HG03521 (cell line): ENCODE results near the gene URGCP.

ENCODE experiments used
- ATAC-seq: cut with Tn5 transposase; IDR thresholded peaks from one replicate; pipeline ENCODE4 v1.9.1; 2021; ENCODE audit warnings: mild to moderate bottlenecking, moderate library complexity; ENCODE audit not compliant: unreplicated experiment

Gene URGCP

DNA sequence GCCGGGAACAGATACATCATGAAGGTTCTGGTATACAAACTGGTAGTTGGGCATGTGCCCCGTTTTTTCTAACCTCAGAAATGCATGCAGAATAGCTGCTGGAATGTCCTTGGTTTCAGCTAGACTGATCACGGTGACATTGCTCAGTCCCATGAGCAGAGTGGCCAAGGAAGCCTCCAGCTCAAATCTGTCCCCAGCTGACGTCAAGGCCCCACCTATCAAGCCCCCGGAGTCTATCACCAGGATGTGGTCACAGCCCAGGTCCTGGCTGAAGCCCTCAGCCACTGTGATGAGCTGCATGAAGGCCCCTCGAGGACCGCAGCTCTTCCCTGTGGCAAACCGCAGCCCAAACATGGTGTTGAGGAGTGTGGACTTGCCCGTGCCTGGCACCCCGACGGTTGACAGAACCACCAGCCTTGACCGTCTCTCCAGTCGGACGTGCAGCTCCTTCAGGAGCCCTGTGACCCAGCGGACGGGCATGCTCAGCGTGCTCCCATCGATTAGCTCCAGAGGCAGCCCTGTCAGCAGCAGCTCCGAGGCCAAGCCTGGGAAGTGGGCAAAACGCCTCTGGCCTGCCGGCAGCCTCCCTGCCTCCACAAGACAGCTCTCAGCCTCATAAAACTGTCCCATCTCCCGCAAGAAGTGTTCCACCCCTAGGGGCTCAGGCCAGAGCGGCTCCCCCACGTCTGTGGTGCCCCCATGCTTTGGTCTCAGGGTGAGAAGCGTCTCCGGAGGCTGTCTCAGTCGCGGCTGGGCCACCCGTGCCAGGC, 29.2 kb downstream of the URGCP start:
- ATAC-seq, result no peak

DNA sequence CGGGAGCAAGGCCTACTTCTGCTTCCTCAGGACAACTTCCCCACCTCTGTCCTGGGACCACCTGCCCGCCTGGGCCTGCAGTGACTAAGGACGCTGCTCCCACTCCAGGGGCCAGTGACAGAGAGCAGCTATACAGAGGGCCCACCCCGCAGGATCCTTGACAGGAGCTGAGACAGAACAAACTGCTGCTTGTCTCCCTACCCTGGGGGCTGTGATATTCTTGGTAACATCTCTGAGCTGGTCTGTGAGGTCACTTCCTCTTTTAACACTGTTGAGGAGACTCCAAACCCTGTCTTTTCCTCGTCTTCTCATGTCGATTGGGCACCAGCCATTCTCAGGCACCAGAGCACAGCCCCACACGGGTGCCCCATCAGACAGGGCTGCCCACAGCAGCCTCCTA, 30.2 kb downstream of the URGCP start:
- no peak for ATAC-seq

DNA sequence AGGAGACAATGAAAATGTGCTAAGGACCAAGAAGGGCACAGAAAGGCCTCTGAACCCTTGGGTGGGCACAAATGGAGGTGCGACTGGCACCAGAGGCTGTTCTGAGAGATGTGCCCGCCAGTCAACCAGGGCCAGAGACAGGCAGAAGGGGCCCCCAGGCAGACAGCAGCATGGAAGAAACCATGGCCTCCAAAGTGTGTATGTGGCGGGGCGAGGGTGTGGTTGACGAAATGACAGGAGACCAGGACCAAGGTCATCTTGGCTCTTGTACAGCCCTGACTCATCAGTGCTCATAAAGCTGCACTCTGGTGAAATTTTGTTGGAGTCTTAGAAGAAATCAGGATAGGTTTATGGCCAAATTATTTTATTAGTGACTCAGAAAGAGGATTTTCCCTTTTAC, 33.1 kb downstream of the URGCP start:
- ATAC-seq, result no peak

DNA sequence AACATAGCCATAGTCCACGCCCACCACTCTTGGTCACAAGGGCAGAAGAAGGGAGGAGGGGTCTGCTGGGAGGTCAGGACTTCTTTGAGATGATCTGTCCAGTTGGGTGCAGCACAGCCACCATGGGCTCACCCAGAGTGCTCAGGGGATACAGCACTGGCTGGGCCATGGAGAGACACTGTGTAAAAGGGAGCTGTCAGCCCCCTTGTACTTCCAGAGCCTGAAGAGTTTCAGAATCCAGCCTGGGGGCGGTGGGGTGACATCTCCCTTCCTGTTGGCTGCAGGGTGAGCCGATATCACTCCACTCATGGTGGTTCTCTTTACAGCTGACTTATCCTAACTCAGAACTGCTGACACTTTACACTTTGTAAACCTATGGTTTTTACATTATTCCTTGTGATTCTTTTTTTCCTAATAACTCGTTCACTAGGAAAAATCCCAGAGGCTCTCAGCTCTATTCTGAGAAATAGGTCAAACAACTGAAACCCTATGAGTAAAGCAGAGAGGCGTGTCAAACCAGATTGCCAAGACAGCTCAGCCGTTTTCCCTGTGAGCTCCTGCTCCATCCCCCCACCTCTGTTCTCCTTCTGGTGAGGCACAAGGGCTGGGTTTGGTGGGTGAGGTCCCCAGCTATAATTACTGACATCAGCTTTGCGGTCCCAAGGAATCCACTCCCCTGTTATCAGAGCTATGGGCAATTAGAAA, 33.8 kb downstream of the URGCP start:
- ATAC-seq, result no peak

DNA sequence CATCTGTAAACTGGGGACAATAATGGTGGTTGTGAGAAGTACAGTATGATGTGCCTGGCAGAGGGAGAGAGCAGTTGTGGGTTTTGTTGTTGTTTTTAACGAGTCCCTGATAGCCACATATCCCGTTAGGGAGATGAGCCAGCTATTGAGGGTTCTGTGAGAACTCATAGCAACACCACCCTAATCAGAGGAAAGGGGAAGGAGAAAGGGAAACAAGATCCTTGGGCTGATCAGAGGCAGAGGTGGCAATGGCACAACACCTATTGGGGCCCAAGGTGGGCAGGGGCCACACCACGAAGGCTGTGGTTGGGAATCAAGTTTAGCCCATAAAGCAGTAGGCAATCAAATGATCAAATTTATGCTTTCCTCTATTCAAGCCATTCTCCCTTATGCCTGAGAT, 35.3 kb downstream of the URGCP start:
- ATAC-seq, result no peak

DNA sequence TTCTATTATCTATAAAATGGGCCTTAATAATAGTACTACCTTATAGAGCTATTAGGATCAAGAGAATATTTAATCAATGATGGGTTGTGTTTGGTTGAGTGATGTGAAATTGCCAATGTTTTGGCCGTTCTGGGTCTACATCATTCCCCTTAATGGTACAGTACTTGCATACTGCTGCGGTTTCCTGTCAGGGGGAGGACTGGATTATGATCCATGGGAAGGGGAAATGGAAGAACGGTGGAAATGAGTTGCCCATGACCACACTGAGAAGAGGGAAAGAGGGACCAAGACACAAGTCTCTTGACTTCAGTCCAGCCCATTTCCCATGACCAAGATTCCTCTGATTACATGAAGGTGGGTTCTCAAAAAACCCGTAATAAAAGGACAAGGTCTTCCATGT, 36.1 kb downstream of the URGCP start:
- no peak for ATAC-seq

DNA sequence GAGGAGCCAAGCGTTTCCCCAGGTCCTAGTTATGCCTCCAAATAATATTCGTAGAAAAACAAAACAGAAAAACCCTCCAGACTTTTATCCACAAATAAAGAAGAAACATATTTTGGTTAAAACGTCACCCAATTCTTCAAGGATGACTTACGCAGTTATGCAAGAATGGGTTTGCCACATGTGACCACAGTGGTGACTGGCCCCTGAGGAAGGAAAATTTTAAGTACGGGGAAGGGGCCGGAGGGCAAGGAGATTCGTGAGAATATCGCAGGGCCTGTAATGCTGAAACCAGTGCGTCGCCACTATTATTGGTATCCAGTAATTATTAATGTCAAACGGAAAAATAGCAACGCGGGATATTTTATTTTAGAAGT, 36.5 kb downstream of the URGCP start:
- no peak for ATAC-seq

DNA sequence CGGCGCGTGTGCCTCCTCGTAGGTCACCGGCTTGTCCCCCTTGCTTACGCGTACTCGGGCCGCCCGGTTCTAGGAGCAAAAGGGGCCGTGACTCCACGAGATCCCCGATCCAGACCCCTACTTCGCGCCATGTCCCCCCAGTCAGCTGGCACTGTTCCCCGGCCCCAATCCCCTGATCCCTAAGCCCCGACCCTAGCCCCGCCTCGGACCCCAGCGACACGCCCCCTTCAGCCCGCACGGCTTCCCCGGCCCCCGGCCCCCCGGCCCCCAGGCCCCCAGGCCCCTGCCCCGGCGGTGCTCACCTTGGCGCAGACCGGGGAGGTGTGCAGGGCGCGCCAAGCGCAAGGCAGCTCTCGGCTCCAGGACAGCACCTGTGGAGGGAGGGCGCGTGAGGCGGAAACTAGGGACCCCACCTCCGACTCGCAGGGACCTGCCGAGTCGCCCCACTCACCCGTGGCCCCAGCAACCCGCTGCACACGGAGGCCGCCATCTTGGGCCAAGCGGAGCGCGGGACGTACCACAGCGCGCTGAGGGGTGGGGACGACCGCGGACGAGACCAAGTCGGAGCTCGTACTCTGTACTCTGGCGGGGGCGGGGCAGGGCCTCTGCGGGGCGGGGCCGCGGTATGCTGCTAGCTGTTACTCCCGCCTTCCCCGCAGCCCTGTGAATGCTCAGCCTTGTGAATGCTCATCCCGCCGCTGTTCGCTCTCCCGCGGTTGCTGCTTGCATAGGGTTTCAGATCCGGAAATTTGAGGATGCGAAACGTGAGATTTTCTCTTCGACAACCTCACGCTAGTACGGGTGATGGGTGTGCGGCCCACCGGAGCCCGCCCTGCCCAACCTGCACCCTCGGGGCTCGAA, 37.2 kb downstream of the URGCP start, which contains the start of gene MRPS24:
TSS of gene MRPS24 (minus strand) at position 512 of the 861 bp plus-strand sequence. CDS start at position 490, 22 bp downstream.
- peak; percentile 94 for ATAC-seq

DNA sequence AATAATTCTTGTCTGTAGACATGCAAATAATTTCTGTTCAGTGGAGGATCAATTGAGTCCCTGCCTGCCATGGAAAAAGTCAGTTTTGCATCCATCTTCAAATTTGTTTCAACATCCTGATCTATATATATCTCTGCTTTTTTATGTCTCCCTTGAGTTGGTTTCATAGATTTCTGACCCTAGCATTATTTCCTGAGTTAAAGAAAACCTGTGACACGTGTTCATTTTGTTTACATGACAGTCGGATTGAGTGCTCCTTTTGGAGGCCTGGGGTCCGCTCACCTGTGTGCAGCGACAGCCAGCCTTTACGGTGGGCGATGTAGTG, 37.8 kb downstream of the URGCP start:
- ATAC-seq, result no peak

DNA sequence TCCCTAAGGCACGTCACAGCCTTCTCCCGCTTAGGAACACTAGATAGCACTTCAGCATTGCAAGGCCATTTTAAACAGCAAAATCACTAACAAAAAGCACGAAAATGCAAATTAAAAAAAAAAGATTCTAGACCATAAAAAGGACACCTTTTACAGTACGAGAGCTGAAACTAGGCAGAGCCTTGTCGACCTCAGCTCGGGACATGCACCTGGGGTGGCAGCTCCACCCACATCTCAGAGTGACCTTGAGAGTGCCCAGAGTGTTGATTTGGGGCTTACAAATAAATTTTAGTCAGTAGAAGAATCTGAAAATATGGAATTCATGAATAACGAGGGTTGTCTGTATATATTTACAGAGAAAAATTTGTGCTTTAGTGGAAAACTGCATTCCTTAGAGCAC, 38.2 kb downstream of the URGCP start:
- ATAC-seq, result no peak

DNA sequence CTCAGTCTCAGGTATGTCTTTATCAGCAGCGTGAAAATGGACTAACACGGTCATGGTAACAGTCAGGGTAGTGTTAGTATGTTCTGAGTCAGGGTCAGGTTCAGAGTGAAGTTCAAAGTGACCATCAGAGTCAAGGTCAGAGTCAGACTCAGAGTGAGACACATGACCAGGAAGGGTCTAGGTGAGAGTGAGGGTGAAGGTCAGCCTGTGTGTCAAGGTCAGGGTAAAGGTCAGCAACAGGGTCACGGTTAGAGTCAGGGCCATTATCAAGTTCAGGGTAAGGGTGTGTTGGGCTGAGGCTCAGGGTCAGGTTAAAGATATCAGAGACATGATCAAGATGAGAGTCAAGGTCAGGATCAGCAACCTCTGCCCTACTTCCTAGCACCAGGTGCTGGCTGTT, 41.1 kb downstream of the URGCP start:
- ATAC-seq, result no peak

DNA sequence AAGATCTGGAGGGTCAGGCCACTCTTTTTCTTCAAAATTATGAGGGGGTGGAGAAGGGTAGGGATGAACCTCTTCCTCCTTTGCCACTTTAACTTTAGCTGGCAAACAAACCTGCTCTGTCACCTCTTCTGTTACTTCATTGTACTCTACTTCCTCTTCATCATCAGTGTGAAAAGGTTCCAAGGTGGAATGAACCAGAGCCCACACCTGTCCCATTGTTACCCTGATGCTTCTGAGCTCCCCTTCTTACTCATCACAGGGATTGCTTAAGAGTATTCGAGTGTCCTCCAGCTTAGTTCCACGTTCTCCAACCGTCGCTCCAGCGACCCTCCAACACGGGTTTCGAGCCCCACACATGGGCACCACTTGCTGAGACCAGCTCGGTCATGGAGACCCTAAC, 42.3 kb downstream of the URGCP start:
- ATAC-seq, result no peak

DNA sequence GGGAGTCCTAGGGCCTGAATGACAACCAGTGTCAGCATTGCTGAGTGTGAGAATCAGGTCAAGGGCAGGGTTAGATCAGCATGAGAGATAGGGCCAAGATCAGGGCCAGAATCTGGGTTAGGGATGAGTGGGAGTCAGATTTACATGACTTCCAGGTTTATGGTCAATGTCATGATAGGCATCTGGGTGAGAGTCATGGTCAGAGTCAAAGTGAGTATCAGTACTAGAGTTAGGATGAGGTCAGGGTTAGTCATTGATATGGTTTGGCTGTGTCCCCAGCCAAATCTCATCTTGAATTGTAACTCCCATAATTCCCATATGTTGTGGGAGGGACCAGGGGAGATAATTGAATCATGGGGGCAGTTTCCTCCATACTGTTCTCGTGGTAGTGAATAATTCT, 49.4 kb downstream of the URGCP start:
- ATAC-seq, result no peak

DNA sequence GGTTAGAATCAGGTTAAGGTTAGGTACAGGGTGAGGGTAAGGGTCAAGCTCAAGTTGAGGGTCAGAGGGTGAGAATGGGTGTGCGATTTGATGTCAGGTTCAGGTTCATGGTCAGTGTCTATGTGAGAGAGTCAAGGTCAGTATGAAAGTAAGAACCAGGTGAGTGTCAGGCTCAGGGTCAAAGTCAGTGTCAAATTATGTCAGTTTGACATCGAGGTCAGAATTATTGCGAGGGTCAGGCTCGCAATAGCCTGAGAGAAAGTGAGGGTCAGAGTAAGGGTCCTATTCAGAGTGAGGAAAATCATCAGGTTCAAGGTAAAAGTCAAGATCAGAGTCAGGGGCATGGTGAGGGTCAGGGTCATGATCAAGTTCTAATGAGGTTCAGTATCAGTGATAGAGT, 50.1 kb downstream of the URGCP start:
- ATAC-seq, result no peak

DNA sequence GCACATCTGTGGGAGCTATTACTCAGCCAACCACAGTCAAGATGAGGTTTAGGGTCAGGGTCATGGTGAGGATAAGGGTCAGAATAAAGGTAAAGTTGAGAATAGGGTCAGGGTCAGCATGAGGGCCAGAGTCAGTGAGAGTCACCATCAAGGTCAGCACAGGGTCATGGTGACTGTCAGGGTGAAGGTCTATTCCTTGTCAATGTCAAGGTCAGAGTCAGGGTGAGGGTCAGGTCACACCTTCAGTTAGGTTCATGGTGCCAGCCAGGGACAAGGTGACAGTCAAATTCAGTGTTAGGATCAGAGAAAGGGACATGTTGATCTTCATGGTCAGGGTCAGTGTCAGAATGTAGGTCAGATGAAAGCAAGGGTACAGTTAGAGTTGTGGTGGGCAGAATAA, 51.2 kb downstream of the URGCP start:
- no peak for ATAC-seq

DNA sequence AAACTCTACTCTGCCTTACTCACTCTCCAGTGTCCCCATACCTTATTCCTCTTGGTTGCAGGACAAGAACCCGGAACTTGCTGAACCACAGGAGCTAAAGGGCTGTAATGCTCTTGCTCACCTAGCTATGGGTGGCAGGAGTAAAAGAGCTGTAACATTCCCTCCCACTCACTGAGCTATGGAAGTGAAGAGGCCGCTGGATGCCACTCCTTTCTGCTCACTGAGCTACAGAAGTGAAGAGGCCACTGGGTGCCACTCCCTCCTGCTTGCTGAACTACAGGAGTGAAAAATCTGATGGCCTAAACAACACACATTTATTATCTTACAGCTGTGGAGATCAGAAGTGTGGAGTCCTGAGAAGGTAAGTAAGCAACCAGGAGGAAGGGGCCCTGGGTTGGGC, 54.6 kb downstream of the URGCP start:
- no peak for ATAC-seq

DNA sequence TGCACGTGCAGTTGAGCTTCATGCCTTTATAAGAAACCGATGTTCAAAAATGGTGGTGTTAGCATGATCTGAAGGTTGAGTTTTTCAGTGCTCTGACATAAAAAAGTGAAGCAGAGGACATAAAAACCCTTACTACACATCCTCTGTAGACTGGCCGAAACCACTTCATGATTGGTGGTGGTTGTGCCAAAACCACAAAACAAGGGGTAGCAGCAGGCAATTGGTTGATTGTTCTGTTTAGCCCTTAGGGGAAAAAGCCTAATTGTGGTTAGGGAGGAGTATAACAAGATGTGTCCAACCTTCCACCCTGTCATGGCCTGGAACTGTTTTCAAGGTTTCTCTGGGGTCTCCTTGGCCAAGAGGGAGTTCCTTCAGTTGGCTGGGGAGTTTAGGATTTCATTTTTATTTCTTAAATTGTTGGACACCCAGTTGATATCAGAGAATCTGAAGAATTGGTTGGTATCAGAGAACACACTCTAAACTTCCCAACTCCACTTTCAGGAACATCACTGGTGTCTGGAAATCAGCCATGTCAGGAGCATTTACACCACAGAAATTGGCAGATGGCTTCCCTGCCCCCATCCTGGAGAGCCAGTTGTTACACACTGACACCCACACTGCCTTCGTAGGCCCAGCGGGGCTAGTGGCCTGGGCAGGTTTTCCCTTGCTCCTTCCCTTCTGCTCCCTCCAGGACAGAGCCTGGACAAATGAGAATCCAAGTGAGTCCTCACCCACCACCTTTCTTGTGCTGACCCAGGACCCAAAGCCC, 55.9 kb downstream of the URGCP start:
- no peak for ATAC-seq

DNA sequence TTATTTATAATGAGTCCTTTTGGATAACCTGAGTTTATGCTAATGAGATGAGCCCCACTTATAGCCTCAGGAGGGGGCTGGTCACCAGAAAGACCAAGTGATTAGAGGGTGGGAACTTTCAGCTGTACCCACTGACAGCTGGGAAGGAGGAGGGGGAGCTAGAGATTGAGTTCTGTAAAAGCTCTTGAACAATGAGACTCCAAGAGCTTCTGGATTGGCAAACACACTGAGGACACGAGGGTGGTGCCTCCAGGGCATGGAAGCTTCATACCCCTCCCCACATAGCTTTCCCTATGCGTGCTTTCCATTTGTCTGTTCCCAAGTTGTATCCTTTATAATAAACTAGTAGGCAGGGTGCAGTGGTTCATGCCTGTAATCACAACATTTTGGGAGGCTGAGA, 57.3 kb downstream of the URGCP start:
- no peak for ATAC-seq

DNA sequence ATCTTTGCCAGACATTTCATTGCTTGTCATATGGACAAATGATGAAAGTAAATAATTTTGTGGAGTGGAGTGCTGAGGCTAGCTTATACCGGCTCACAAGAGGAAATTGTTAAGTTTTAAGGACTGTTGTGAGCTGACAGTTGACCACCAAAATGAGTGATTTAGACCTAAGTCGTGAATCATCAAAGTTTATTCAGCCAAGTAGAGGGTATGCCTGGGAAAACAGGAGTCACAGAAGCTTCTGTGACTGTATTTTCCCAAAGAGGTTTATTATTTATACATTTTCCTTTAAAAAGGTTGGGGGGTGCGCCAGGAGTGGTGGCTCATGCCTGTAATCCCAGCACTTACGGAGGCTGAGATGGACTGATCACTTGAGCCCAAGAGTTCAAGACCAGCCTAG, 58.9 kb downstream of the URGCP start:
- ATAC-seq, result no peak

DNA sequence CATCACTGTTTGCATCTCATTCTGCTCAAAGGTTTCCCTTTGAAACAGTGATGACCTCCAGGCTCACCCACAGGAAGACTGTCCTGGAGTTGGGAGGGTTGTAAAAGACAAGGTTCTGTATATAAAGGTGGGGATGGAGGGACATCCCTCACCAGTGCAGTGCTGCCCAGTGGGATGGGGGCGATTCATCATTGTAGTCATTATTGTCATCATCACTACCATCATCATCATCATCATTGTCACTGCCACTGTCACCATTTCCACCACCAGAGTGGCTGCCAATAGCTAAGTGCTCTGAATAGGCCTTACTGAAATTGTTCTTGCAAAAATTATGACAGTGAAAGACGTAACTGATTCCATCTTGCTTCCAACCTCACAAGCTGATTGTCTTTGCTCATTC, 61.7 kb downstream of the URGCP start:
- no peak for ATAC-seq

DNA sequence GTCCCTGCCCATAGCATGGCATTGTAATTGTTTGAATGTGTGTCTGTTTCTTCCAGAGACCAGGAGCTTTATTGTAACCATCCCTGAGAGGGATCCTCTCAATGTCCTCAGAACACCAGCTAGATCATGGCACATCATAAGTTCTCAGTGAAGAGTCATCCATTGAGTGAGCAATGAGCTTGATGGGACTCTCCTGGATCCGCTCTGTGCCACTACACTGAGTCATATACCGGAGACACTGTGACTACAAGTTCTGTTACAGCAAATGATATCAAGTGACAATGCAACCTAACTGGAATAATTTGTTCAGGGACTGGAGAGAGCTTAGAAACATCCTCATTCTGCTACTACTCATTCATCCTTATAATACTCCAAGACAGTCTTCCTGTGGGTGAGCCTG, 62.1 kb downstream of the URGCP start:
- no peak for ATAC-seq
